GM12878 (cell line): ENCODE measurements around the gene LPIN2. TPM values are rescaled to one million over a fixed set of nuclear protein-coding genes. Genes with fewer than 3 reads are reported as not detected.

ENCODE experiments used
- ATAC-seq: fragments of 200-7000 bp; cut with Tn5 transposase; 3 replicates; pipeline ENCODE4 v1.9.1; 2020; ENCODE audit warnings: mild to moderate bottlenecking, moderate library complexity
- BruUV-seq: library from RNA; stranded (reverse); fragments of 400-500 nt; replicated peaks from 2 replicates; lab custom pipeline; 2021; lab: Mats Ljungman, UMichigan
- CTCF ChIA-PET: fragments of 300-600 bp; sonication (Branson Sonifier 250); formaldehyde crosslinking; extraction: SDS; loops from one replicate; lab custom pipeline; 2021; ENCODE audit warnings: inconsistent platforms; lab: Yijun Ruan, JAX
- POLR2A ChIA-PET: fragments of 350-600 bp; formaldehyde crosslinking; extraction: SDS; loops from one replicate; lab custom pipeline; 2021; ENCODE audit warnings: inconsistent platforms; lab: Charles Lee
- RAD21 ChIA-PET: fragments of 300-600 bp; sonication (Branson Sonifier 250); formaldehyde crosslinking; loops from one replicate; lab custom pipeline; 2023; ENCODE audit warnings: antibody characterized with exemption; ENCODE audit not compliant: unreplicated experiment; lab: Charles Lee
- SMC1A ChIA-PET: fragments of 300-600 bp; sonication (Branson Sonifier 250); formaldehyde crosslinking; loops from one replicate; lab custom pipeline; 2023; ENCODE audit not compliant: unreplicated experiment, uncharacterized antibody; lab: Charles Lee
- DNase-seq: peaks from one replicate; pipeline ENCODE4 v3.0.0-alpha.2; 2011; ENCODE audit warnings: low read depth, low spot score
- FAIRE-seq: peaks from 3 replicates; lab custom pipeline; 2011; peaks lifted over from hg19 to GRCh38; lab: Jason Lieb, UNC
- H2AFZ ChIP-seq: 2 replicates; pipeline ENCODE4 v1.6.0; 2011; ENCODE audit warnings: low read depth, low read length, control low read depth; ENCODE audit not compliant: control insufficient read depth
- H3K27ac ChIP-seq: 2 replicates; pipeline ENCODE4 v1.5.1; 2011; ENCODE audit warnings: control low read depth; ENCODE audit not compliant: control insufficient read depth, insufficient read depth
- H3K27me3 ChIP-seq, 2 experiments: replicated peaks in 1 of 2; 2 replicates each; pipeline versions ENCODE4 v1.6.0 to v1.6.1; 2011; ENCODE audit warnings: low read length in 1 of 2; ENCODE audit not compliant: control insufficient read depth in 2 of 2, insufficient read depth in 2 of 2
- H3K36me3 ChIP-seq, 2 experiments: 2 replicates each; pipeline ENCODE4 v1.5.1; 2011; ENCODE audit warnings: low read length in 1 of 2; ENCODE audit not compliant: control insufficient read depth in 2 of 2, insufficient read depth in 2 of 2
- H3K4me1 ChIP-seq: 2 replicates; pipeline ENCODE4 v1.6.1; 2011; ENCODE audit warnings: mild to moderate bottlenecking, low read length, moderate library complexity, mixed read lengths; ENCODE audit not compliant: control insufficient read depth, insufficient read depth
- H3K4me2 ChIP-seq: 2 replicates; pipeline ENCODE4 v1.6.0; 2011; ENCODE audit warnings: control low read depth; ENCODE audit not compliant: control insufficient read depth, insufficient read depth
- H3K4me3 ChIP-seq: fragments of 200-600 bp; sonication (generic); 2 replicates; pipeline ENCODE4 v1.5.1; 2016
- H3K79me2 ChIP-seq: 2 replicates; pipeline ENCODE4 v1.6.0; 2011; ENCODE audit warnings: low read length; ENCODE audit not compliant: control insufficient read depth, insufficient read depth
- H3K9ac ChIP-seq: 2 replicates; pipeline ENCODE4 v1.8.0; 2011; ENCODE audit warnings: low read length, control low read depth, mixed read lengths; ENCODE audit not compliant: control insufficient read depth, insufficient read depth
- H3K9me3 ChIP-seq: replicated peaks from 3 replicates; pipeline ENCODE4 v1.5.1; 2011; ENCODE audit warnings: mild to moderate bottlenecking, low read length; ENCODE audit not compliant: control insufficient read depth, insufficient read depth
- H4K20me1 ChIP-seq: 2 replicates; pipeline ENCODE4 v1.6.0; 2011; ENCODE audit not compliant: control insufficient read depth, insufficient read depth
- ATF7 ChIP-seq: fragments of 450-650 bp; IDR thresholded peaks from 2 replicates; pipeline ENCODE4 v1.6.1; 2016; ENCODE audit warnings: low read depth, mild to moderate bottlenecking
- CBFB ChIP-seq: IDR thresholded peaks from 2 replicates; pipeline ENCODE4 v1.6.1; 2016; ENCODE audit warnings: antibody characterized with exemption, low read depth
- CREB1 ChIP-seq: IDR thresholded peaks from 2 replicates; pipeline ENCODE4 v1.6.1; 2012; ENCODE audit warnings: low read depth, mild to moderate bottlenecking, inconsistent platforms
- CREM ChIP-seq: IDR thresholded peaks from 2 replicates; pipeline ENCODE4 v1.6.1; 2014; ENCODE audit warnings: antibody characterized with exemption, low read depth
- GABPA ChIP-seq: IDR thresholded peaks from 2 replicates; pipeline ENCODE4 v1.6.1; 2014; ENCODE audit warnings: antibody characterized with exemption, low read depth, mild to moderate bottlenecking, inconsistent platforms
- HDGF ChIP-seq: fragments of 450-650 bp; IDR thresholded peaks from 2 replicates; pipeline ENCODE4 v1.6.1; 2016; ENCODE audit warnings: antibody characterized with exemption
- MTA3 ChIP-seq: IDR thresholded peaks from 2 replicates; pipeline ENCODE4 v1.6.1; 2012; ENCODE audit warnings: low read length, inconsistent platforms, borderline replicate concordance
- NFIC ChIP-seq: IDR thresholded peaks from 2 replicates; pipeline ENCODE4 v1.6.1; 2012; ENCODE audit warnings: low read depth, mild to moderate bottlenecking, inconsistent platforms, low read length, moderate library complexity
- SRF ChIP-seq, 2 experiments: IDR thresholded peaks; 2 replicates each; pipeline ENCODE4 v1.6.1; 2011; ENCODE audit warnings: low read depth in 2 of 2, low read length in 2 of 2, mild to moderate bottlenecking in 1 of 2, moderate library complexity in 1 of 2
- ZNF24 ChIP-seq: fragments of 450-650 bp; IDR thresholded peaks from 2 replicates; pipeline ENCODE4 v1.6.1; 2017; ENCODE audit warnings: antibody characterized with exemption, mild to moderate bottlenecking
- ZNF384 ChIP-seq: IDR thresholded peaks from 2 replicates; pipeline ENCODE4 v1.6.1; 2012; ENCODE audit warnings: low read depth, mild to moderate bottlenecking, low read length, improper control_type of control experiment, borderline replicate concordance
- WGBS: methylation state at CpG from one replicate; pipeline ENCODE4 v1.1.6; 2016; ENCODE audit warnings: low lambda C conversion rate; ENCODE audit not compliant: insufficient replicate concordance, insufficient coverage; ENCODE audit errors: missing lambda C conversion rate; 5-methylcytosine and 5-hydroxymethylcytosine counted together
- in situ Hi-C: fragments of 300-500 bp; cut with MboI; formaldehyde crosslinking; loops from 9 replicates; pipeline ENCODE4 v1.14.3; 2018; ENCODE audit warnings: mixed read lengths
- intact Hi-C: fragments of 100-400 bp; cut with micrococcal nuclease; formaldehyde crosslinking; loops from one replicate; pipeline ENCODE4 v1.14.2; 2022; ENCODE audit not compliant: unreplicated experiment
- polyA plus RNA-seq, 11 experiments: library from polyadenylated mRNA; depleted of rRNA in 4 of 11; unstranded in 6 of 11; stranded (reverse) in 5 of 11; fragments of >200 nt; fragmentation: Nextera tagmentation in 4 of 11; fragmentation: Illumina TruSeq in 1 of 11; extraction: Ambion mirVana in 4 of 11; extraction: Trizol in 1 of 11; gene quantifications; 1 replicate in 1 of 11; 2 replicates in 10 of 11; pipeline versions ENCODE4 v1.2.1 to v1.2.3, GENCODE V29; 2011 to 2016; ENCODE audit warnings: inconsistent platforms in 2 of 11, missing spikeins in 2 of 11, low read depth in 1 of 11
- total RNA-seq, 4 experiments: library from RNA; depleted of rRNA in 3 of 4; stranded (reverse); fragments of >200 nt in 3 of 4; fragmentation: Illumina TruSeq in 1 of 4; extraction: Trizol in 1 of 4; gene quantifications; 2 replicates each; pipeline versions ENCODE4 v1.2.1 to v1.2.3, GENCODE V29; 2013 to 2021
- TF ChIP-seq, protein P1 (sequence below): fragments of 150-350 bp; IDR thresholded peaks from 2 replicates; pipeline ENCODE4 v1.6.1; 2014; ENCODE audit warnings: mild to moderate bottlenecking, low read depth, low read length
- TF ChIP-seq, protein P2 (sequence below): fragments of 450-650 bp; IDR thresholded peaks from 2 replicates; pipeline ENCODE4 v1.6.1; 2017; ENCODE audit warnings: mild to moderate bottlenecking, moderate library complexity
- TF ChIP-seq, protein P3 (sequence below): fragments of 450-650 bp; IDR thresholded peaks from 2 replicates; pipeline ENCODE4 v1.6.1; 2016; ENCODE audit warnings: mild to moderate bottlenecking

The LPIN2 gene
- total and polyA plus RNA-seq, 10 of the 15 experiments (the other 5 are each of a cell fraction or from before 2014, with no cell fraction given), result 4.1 to 28.0 (median 15.9) TPM

DNA sequence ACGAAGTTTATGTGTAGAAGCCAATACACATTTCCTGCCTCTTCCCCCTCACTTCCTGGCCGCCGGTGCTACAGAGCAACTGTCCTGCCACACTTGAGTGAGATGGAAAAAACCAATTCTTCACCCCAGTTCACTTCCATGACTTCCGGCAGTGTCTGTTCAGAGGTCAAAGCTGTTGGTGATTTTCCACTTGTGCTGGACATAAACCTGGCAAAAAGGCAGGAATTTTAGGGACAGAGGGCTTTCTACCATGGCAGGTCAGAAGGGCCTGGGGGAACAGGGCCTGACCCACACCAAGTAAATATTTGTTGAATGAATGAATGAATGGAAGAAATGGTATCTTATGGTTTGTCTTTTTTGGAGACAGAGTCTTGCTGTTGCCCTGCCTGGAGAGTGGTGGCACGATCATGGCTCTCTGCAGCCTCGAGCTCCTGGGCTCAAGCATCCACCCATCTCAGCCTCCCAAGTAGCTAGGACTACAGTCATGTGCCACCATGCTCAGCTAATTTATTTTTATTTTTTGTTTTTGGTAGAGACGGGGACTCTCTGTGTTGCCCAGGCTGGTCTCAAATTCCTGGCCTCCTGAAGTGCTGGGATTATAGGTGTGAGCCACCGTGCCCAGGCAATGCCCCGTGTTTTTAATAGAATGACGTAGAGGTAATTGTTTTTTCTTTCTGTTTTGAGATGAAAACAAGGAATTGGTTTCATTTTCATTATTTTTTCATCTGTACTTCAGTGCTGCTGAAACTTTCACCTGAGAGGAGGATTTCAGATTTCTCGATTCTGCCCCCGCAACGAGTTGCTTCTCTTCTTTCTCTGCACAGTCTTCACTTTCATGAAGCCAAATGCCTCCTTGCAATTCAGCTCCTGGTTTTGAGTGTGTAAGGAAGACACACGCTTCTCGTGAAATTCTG is 48.0 kb upstream of the LPIN2 start:
- ChIA-PET CTCF (interaction anchor here (1.1 to 7.8 kb wide), 19 partner anchors 15 to 185 kb away, joined by 3 to 131 read pairs (median 9); partner anchors contain the start of gene MYL12A), POLR2A (interaction anchor here (0.6 to 1.5 kb wide), 5 partner anchors 49 to 411 kb away, joined by 3 read pairs; no protein-coding TSS in a partner anchor), RAD21 (interaction anchor here (0.9 to 3.8 kb wide), 7 partner anchors 13 to 185 kb away, joined by 3 to 45 read pairs (median 8); partner anchors contain the start of gene MYL12A), SMC1A (interaction anchor here (0.9 to 7.8 kb wide), 14 partner anchors 14 to 186 kb away, joined by 3 to 78 read pairs (median 6); partner anchors contain the start of gene MYL12A)
- Histone ChIP-seq H3K9ac (peak overlapping the region; percentile 17; the same call in 1 of the 2 replicates), H3K27ac (peak overlapping the region; percentile 73), H3K79me2 (no peaks in the 10 kb centered on the region), H3K4me2 (peak overlapping the region; percentile 40), H3K36me3 (no peaks in the 10 kb centered on the region), H3K9me3 (peaks cover 2% of the 10 kb centered on the region; the same call in 2 of the 3 replicates), H3K4me1 (peaks cover 32% of the 10 kb centered on the region), H4K20me1 (no peaks in the 10 kb centered on the region), H2AFZ (peak overlapping the region; percentile 48), H3K4me3 (0 out of 2 replicates have a peak overlapping the region, but pooled peaks have one; percentile 12), H3K27me3 (no peaks in the 10 kb centered on the region)
- DNase-seq, result no peak
- intact Hi-C loops, result loop anchor here (5.0 kb wide), 2 partner anchors 49 to 64 kb away; partner anchors contain the start of gene LPIN2
- in situ Hi-C loops, result no loop called here
- peak; percentile 68 for FAIRE-seq
- 49% methylated on average over 15 of the region's 15 CpGs for WGBS
- BruUV-seq, result no TSS peak
- ATAC-seq, result peak; percentile 56
- TF ChIP-seq, protein P1, sequence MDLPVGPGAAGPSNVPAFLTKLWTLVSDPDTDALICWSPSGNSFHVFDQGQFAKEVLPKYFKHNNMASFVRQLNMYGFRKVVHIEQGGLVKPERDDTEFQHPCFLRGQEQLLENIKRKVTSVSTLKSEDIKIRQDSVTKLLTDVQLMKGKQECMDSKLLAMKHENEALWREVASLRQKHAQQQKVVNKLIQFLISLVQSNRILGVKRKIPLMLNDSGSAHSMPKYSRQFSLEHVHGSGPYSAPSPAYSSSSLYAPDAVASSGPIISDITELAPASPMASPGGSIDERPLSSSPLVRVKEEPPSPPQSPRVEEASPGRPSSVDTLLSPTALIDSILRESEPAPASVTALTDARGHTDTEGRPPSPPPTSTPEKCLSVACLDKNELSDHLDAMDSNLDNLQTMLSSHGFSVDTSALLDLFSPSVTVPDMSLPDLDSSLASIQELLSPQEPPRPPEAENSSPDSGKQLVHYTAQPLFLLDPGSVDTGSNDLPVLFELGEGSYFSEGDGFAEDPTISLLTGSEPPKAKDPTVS, result no peak
- TF ChIP-seq HDGF (no peak), CREM (peak; percentile 42; the same call in 1 of the 2 replicates), GABPA (peak; percentile 78), MTA3 (no peak), CBFB (no peak), NFIC (peak; percentile 13; the same call in 1 of the 2 replicates), ATF7 (peak; percentile 87), ZNF24 (peak; percentile 80), SRF (IDR thresholded peaks at IDR 0.05; ENCODE audit: low read depth in 2 of 2, low read length in 2 of 2) (peak in 1 of 2 experiments; percentile 52; a peak in 1 of 4 replicates), ZNF384 (no peak), CREB1 (peak; percentile 55; the same call in 1 of the 2 replicates)
- TF ChIP-seq, protein P2, sequence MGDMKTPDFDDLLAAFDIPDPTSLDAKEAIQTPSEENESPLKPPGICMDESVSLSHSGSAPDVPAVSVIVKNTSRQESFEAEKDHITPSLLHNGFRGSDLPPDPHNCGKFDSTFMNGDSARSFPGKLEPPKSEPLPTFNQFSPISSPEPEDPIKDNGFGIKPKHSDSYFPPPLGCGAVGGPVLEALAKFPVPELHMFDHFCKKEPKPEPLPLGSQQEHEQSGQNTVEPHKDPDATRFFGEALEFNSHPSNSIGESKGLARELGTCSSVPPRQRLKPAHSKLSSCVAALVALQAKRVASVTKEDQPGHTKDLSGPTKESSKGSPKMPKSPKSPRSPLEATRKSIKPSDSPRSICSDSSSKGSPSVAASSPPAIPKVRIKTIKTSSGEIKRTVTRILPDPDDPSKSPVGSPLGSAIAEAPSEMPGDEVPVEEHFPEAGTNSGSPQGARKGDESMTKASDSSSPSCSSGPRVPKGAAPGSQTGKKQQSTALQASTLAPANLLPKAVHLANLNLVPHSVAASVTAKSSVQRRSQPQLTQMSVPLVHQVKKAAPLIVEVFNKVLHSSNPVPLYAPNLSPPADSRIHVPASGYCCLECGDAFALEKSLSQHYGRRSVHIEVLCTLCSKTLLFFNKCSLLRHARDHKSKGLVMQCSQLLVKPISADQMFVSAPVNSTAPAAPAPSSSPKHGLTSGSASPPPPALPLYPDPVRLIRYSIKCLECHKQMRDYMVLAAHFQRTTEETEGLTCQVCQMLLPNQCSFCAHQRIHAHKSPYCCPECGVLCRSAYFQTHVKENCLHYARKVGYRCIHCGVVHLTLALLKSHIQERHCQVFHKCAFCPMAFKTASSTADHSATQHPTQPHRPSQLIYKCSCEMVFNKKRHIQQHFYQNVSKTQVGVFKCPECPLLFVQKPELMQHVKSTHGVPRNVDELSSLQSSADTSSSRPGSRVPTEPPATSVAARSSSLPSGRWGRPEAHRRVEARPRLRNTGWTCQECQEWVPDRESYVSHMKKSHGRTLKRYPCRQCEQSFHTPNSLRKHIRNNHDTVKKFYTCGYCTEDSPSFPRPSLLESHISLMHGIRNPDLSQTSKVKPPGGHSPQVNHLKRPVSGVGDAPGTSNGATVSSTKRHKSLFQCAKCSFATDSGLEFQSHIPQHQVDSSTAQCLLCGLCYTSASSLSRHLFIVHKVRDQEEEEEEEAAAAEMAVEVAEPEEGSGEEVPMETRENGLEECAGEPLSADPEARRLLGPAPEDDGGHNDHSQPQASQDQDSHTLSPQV, result no peak
- TF ChIP-seq, protein P3, sequence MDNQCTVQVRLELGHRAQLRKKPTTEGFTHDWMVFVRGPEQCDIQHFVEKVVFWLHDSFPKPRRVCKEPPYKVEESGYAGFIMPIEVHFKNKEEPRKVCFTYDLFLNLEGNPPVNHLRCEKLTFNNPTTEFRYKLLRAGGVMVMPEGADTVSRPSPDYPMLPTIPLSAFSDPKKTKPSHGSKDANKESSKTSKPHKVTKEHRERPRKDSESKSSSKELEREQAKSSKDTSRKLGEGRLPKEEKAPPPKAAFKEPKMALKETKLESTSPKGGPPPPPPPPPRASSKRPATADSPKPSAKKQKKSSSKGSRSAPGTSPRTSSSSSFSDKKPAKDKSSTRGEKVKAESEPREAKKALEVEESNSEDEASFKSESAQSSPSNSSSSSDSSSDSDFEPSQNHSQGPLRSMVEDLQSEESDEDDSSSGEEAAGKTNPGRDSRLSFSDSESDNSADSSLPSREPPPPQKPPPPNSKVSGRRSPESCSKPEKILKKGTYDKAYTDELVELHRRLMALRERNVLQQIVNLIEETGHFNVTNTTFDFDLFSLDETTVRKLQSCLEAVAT, result peak; percentile 96
